Erythroblast (primary cell): Measurements from ENCODE around the gene TCEAL7.

ENCODE experiments used
- GATA1 ChIP-seq: IDR thresholded peaks from 2 replicates; pipeline ENCODE4 v1.6.1; 2011; ENCODE audit warnings: low read depth, mild to moderate bottlenecking, control low read depth, low read length, moderate library complexity
- POLR2A ChIP-seq: IDR thresholded peaks from 2 replicates; pipeline ENCODE4 v1.6.1; 2011; ENCODE audit warnings: mild to moderate bottlenecking, low read length

DNA sequence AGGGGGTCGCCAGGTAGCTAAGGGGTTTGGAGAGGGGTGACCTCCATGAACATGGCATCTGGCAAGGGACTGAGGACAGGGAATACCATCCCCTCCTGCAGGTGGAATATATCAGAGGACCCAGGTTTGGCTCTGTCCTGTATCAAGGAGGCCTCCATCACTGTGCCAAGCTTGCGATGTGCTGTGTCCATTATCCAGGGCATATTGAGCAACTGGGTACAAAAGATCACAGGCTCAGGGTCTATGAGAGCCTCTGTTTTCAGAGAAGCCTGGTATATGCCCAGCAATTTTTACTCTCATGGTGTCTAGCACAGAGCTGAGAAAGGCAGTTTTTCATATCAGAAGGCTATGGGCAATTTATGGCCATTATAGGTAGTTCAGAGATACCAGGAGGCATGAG lies 36.9 kb upstream of the TCEAL7 start:
- TF ChIP-seq POLR2A (no peak), GATA1 (no peak)
